Keratinocyte (primary cell): ENCODE results near the gene PFKP. TPM values are rescaled to one million over a fixed set of nuclear protein-coding genes. Genes with fewer than 3 reads are reported as not detected.

Experiments
- DNase-seq: peaks from one replicate; pipeline ENCODE4 v3.0.0-alpha.2; 2011; ENCODE audit warnings: low read depth, missing footprints, low spot score
- FAIRE-seq: peaks from 2 replicates; lab custom pipeline; 2011; peaks lifted over from hg19 to GRCh38; lab: Jason Lieb, UNC
- H2AFZ ChIP-seq: 2 replicates; pipeline ENCODE4 v1.6.0; 2012; ENCODE audit warnings: low read length, control low read depth, inconsistent platforms; ENCODE audit not compliant: control insufficient read depth
- H3K27ac ChIP-seq: 2 replicates; pipeline ENCODE4 v1.5.1; 2011; ENCODE audit warnings: low read length; ENCODE audit not compliant: control insufficient read depth, insufficient read depth
- H3K27me3 ChIP-seq: 3 replicates; pipeline ENCODE4 v1.6.0; 2011; ENCODE audit warnings: low read length; ENCODE audit not compliant: control insufficient read depth, insufficient read depth; ENCODE audit errors: extremely low read depth
- H3K36me3 ChIP-seq, 2 experiments: 2 replicates in 1 of 2; 3 replicates in 1 of 2; pipeline ENCODE4 v1.5.1; 2011; ENCODE audit warnings: low read length in 2 of 2, mild to moderate bottlenecking in 1 of 2; ENCODE audit not compliant: control insufficient read depth in 2 of 2, insufficient read depth in 2 of 2; ENCODE audit errors: extremely low read depth in 1 of 2
- H3K4me1 ChIP-seq: 3 replicates; pipeline ENCODE4 v1.5.1; 2011; ENCODE audit warnings: low read length; ENCODE audit not compliant: control insufficient read depth, insufficient read depth; ENCODE audit errors: extremely low read depth
- H3K4me2 ChIP-seq: 3 replicates; pipeline ENCODE4 v1.6.0; 2011; ENCODE audit warnings: low read depth, low read length; ENCODE audit not compliant: control insufficient read depth, insufficient read depth; ENCODE audit errors: extremely low read depth
- H3K4me3 ChIP-seq, 3 experiments: fragments of 200-600 bp in 1 of 3; sonication (generic) in 1 of 3; 2 replicates in 2 of 3; 3 replicates in 1 of 3; pipeline ENCODE4 v1.5.1; 2011 to 2016; ENCODE audit warnings: low read length in 3 of 3, mild to moderate bottlenecking in 3 of 3, control low read depth in 2 of 3, inconsistent platforms in 1 of 3, low read depth in 1 of 3, mixed read lengths in 1 of 3, mixed run types in 1 of 3, moderate library complexity in 1 of 3; ENCODE audit not compliant: control insufficient read depth in 2 of 3, insufficient read depth in 2 of 3; ENCODE audit errors: extremely low read depth in 1 of 3
- H3K79me2 ChIP-seq: 2 replicates; pipeline ENCODE4 v1.6.0; 2012; ENCODE audit warnings: low read length; ENCODE audit not compliant: control insufficient read depth, insufficient read depth
- H3K9ac ChIP-seq: 3 replicates; pipeline ENCODE4 v1.6.0; 2011; ENCODE audit warnings: low read length; ENCODE audit not compliant: control insufficient read depth, insufficient read depth; ENCODE audit errors: extremely low read depth
- H3K9me1 ChIP-seq: 3 replicates; pipeline ENCODE4 v1.6.0; 2011; ENCODE audit warnings: low read length; ENCODE audit not compliant: control insufficient read depth, insufficient read depth; ENCODE audit errors: extremely low read depth
- H3K9me3 ChIP-seq: 2 replicates; pipeline ENCODE4 v1.5.1; 2012; ENCODE audit warnings: low read depth, low read length; ENCODE audit not compliant: control insufficient read depth
- H4K20me1 ChIP-seq: 3 replicates; pipeline ENCODE4 v1.6.0; 2011; ENCODE audit warnings: low read length; ENCODE audit not compliant: control insufficient read depth, insufficient read depth; ENCODE audit errors: extremely low read depth
- CTCF ChIP-seq, 3 experiments: IDR thresholded peaks in 1 of 3; conservative IDR thresholded peaks in 1 of 3; optimal IDR thresholded peaks in 1 of 3; 2 replicates in 2 of 3; 3 replicates in 1 of 3; pipeline versions ENCODE3 to v1.5.1; 2011; ENCODE audit warnings: low read length in 3 of 3, mild to moderate bottlenecking in 3 of 3, moderate library complexity in 2 of 3, control low read depth in 1 of 3, inconsistent platforms in 1 of 3; ENCODE audit not compliant: insufficient read depth in 2 of 3; ENCODE audit errors: extremely low read depth in 1 of 3
- EZH2 ChIP-seq: IDR thresholded peaks from one replicate; pipeline ENCODE4 v1.6.1; 2012; ENCODE audit warnings: inconsistent platforms, mild to moderate bottlenecking, low read length, moderate library complexity
- dilution Hi-C: fragments of 300-500 bp; cut with MboI; formaldehyde crosslinking; loops from one replicate; pipeline ENCODE4 v1.7.0; 2020; ENCODE audit warnings: low sequenced_read_pairs; ENCODE audit not compliant: extremely low pct_ligation_motif_present
- polyA plus RNA-seq, 5 experiments: library from polyadenylated mRNA; depleted of rRNA in 3 of 5; stranded (reverse) in 3 of 5; stranded (forward) in 1 of 5; unstranded in 1 of 5; fragments of >200 nt; gene quantifications; 1 replicate in 1 of 5; 2 replicates in 3 of 5; 3 replicates in 1 of 5; pipeline versions ENCODE4 v1.2.1 to v1.2.3, GENCODE V29; 2011 to 2012; ENCODE audit warnings: missing spikeins in 2 of 5, low read depth in 1 of 5, low replicate concordance in 1 of 5

Gene PFKP
- polyA plus RNA-seq, 1 donor (not counting 4 experiments of a cell fraction or from before 2014, with no cell fraction given): 117 TPM

GRCh38 chr10:3147117-3147820 lies 79.9 kb downstream of the PFKP start:
- TF ChIP-seq CTCF (optimal IDR thresholded peaks at IDR 0.05 in 1 of 3, IDR thresholded peaks at IDR 0.05 in 1 of 3, conservative IDR thresholded peaks at IDR 0.05 in 1 of 3; ENCODE audit: extremely low read depth in 1 of 3, insufficient read depth in 2 of 3, low read length in 3 of 3) (no peak), EZH2 (no peak)
- dilution Hi-C loops: no loop called here
- Histone ChIP-seq H3K4me3 (no peak overlapping the region), H3K36me3 (peaks cover 52 to 54% of the 10 kb centered on the region in 2 experiments), H3K9me1 (no peaks in the 10 kb centered on the region), H4K20me1 (no peaks in the 10 kb centered on the region), H3K9me3 (no peaks in the 10 kb centered on the region), H3K79me2 (no peaks in the 10 kb centered on the region), H3K27ac (no peak overlapping the region), H3K27me3 (no peaks in the 10 kb centered on the region), H2AFZ (no peak overlapping the region), H3K4me2 (no peak overlapping the region), H3K4me1 (no peaks in the 10 kb centered on the region), H3K9ac (no peak overlapping the region)
- no peak for FAIRE-seq
- no peak for DNase-seq

- DNase-seq (no peak), FAIRE-seq (no peak)
- Histone ChIP-seq H3K9me3 (no peaks in the 10 kb centered on the region), H3K79me2 (no peaks in the 10 kb centered on the region), H3K27me3 (no peaks in the 10 kb centered on the region), H3K4me3 (no peak overlapping the region), H3K9me1 (no peaks in the 10 kb centered on the region), H3K4me1 (no peaks in the 10 kb centered on the region), H2AFZ (no peak overlapping the region), H4K20me1 (no peaks in the 10 kb centered on the region), H3K36me3 (peaks cover 55 to 57% of the 10 kb centered on the region in 2 experiments), H3K27ac (no peak overlapping the region), H3K4me2 (no peak overlapping the region), H3K9ac (no peak overlapping the region)
- dilution Hi-C loops: no loop called here
- TF ChIP-seq CTCF (optimal IDR thresholded peaks at IDR 0.05 in 1 of 3, IDR thresholded peaks at IDR 0.05 in 1 of 3, conservative IDR thresholded peaks at IDR 0.05 in 1 of 3; ENCODE audit: extremely low read depth in 1 of 3, insufficient read depth in 2 of 3, low read length in 3 of 3) (no peak), EZH2 (no peak)
Observed at GRCh38 chr10:3148041-3148440, 80.7 kb downstream of the PFKP start.
